ENCODE results near the gene CCDC127.

Gene CCDC127

DNA sequence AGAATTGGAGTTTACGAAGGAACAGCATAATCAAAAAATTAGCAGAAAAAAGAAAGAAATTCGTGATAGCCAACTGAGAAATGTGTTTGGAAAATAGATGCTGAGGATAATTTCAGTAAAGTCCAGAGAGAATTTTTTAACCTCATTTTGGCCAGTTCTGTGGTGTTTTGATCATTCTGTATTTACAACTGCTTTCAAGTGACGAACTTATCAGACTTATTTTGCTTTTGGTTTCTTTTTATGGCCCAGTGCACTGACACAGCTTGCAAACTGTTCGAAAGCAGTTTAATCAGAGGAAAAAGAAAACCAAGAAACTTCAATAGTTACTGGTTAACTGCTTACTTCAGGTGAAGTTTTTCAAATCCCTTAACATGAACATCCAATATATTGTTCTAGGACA is 2.0 kb upstream of the CCDC127 start:
- TF ChIP-seq ZBTB7A (IDR thresholded peaks at IDR 0.05; ENCODE audit: low read depth): no peak
- no peak for TF ChIP-seq TCF12 (IDR thresholded peaks at IDR 0.05; ENCODE audit: low read depth)
- no peak for TF ChIP-seq EP300 (IDR thresholded peaks at IDR 0.05; ENCODE audit: borderline replicate concordance)
- TF ChIP-seq, protein P1, sequence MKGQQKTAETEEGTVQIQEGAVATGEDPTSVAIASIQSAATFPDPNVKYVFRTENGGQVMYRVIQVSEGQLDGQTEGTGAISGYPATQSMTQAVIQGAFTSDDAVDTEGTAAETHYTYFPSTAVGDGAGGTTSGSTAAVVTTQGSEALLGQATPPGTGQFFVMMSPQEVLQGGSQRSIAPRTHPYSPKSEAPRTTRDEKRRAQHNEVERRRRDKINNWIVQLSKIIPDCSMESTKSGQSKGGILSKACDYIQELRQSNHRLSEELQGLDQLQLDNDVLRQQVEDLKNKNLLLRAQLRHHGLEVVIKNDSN (IDR thresholded peaks at IDR 0.05): no peak
- no peak for TF ChIP-seq CREB1 (IDR thresholded peaks at IDR 0.05; ENCODE audit: low read depth)
- no peak for TF ChIP-seq FOXM1 (IDR thresholded peaks at IDR 0.05; ENCODE audit: borderline replicate concordance, low read depth)

GRCh38 chr5:219460-219863 is 1.5 kb upstream of the CCDC127 start:
- TF ChIP-seq EP300 (IDR thresholded peaks at IDR 0.05; ENCODE audit: borderline replicate concordance) (no peak), RAD21 (IDR thresholded peaks at IDR 0.05; ENCODE audit: low read depth) (no peak), EGR1 (IDR thresholded peaks at IDR 0.05) (no peak), MAX (IDR thresholded peaks at IDR 0.05) (no peak)

- TF ChIP-seq MAX (IDR thresholded peaks at IDR 0.05): no peak
- TF ChIP-seq ZBTB7A (IDR thresholded peaks at IDR 0.05; ENCODE audit: low read depth): peak; percentile 87
Measured at GRCh38 chr5:218457-219291, 721 bp upstream of the CCDC127 start.

DNA sequence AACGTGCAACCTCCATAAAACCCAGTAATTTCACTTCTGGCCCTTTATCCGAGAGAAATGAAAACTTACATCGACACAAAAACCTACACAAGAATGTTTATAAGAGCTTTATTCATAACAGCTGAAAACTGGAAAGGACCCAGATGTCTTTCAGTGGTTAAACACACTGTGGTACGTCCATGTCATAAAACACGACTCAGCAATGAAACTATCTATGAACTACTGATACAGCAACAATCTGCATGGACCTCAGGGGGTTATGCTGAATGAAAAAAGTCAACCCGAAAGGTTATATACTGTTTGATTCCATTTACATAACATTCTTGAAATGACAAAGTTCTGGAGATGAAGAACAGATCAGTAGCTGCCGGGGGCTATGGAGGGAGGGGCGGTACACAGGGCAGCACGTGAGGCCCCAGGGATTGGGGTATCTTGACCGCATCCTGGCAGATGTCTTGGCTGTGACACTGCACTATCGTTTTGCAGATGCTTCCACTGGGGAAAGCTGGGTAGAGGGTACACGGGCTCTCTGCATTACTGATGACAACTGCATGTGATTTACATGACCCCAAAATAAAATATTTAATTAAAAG is 4.1 kb downstream of the CCDC127 start:
- TF ChIP-seq TAF1 (IDR thresholded peaks at IDR 0.05; ENCODE audit: low read depth) (no peak), MAX (IDR thresholded peaks at IDR 0.05) (no peak), NFIC (IDR thresholded peaks at IDR 0.05) (no peak), RAD21 (IDR thresholded peaks at IDR 0.05; ENCODE audit: low read depth) (no peak)
- TF ChIP-seq, protein P1 (IDR thresholded peaks at IDR 0.05): no peak

GRCh38 chr5:208449-209114 is 9.4 kb downstream of the CCDC127 start:
- TF ChIP-seq, protein P1 (IDR thresholded peaks at IDR 0.05): no peak
- TF ChIP-seq MAX (IDR thresholded peaks at IDR 0.05): no peak
- no peak for TF ChIP-seq RAD21 (IDR thresholded peaks at IDR 0.05; ENCODE audit: low read depth)
- TF ChIP-seq TEAD4 (IDR thresholded peaks at IDR 0.05): no peak
- no peak for TF ChIP-seq CEBPB (IDR thresholded peaks at IDR 0.05)
- no peak for TF ChIP-seq FOXM1 (IDR thresholded peaks at IDR 0.05; ENCODE audit: borderline replicate concordance, low read depth)
- no peak for TF ChIP-seq TAF1 (IDR thresholded peaks at IDR 0.05; ENCODE audit: low read depth)
- TF ChIP-seq EP300 (IDR thresholded peaks at IDR 0.05; ENCODE audit: borderline replicate concordance): no peak
- TF ChIP-seq TCF12 (IDR thresholded peaks at IDR 0.05; ENCODE audit: low read depth): no peak
- no peak for TF ChIP-seq ZBTB7A (IDR thresholded peaks at IDR 0.05; ENCODE audit: low read depth)
- TF ChIP-seq NFIC (IDR thresholded peaks at IDR 0.05): no peak
- TF ChIP-seq EGR1 (IDR thresholded peaks at IDR 0.05): no peak
- no peak for TF ChIP-seq CREB1 (IDR thresholded peaks at IDR 0.05; ENCODE audit: low read depth)
- no peak for TF ChIP-seq YY1 (IDR thresholded peaks at IDR 0.05; ENCODE audit: low read depth)
- TF ChIP-seq, protein P2, sequence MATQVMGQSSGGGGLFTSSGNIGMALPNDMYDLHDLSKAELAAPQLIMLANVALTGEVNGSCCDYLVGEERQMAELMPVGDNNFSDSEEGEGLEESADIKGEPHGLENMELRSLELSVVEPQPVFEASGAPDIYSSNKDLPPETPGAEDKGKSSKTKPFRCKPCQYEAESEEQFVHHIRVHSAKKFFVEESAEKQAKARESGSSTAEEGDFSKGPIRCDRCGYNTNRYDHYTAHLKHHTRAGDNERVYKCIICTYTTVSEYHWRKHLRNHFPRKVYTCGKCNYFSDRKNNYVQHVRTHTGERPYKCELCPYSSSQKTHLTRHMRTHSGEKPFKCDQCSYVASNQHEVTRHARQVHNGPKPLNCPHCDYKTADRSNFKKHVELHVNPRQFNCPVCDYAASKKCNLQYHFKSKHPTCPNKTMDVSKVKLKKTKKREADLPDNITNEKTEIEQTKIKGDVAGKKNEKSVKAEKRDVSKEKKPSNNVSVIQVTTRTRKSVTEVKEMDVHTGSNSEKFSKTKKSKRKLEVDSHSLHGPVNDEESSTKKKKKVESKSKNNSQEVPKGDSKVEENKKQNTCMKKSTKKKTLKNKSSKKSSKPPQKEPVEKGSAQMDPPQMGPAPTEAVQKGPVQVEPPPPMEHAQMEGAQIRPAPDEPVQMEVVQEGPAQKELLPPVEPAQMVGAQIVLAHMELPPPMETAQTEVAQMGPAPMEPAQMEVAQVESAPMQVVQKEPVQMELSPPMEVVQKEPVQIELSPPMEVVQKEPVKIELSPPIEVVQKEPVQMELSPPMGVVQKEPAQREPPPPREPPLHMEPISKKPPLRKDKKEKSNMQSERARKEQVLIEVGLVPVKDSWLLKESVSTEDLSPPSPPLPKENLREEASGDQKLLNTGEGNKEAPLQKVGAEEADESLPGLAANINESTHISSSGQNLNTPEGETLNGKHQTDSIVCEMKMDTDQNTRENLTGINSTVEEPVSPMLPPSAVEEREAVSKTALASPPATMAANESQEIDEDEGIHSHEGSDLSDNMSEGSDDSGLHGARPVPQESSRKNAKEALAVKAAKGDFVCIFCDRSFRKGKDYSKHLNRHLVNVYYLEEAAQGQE (IDR thresholded peaks at IDR 0.05; ENCODE audit: low read depth): no peak

- TF ChIP-seq MAX (IDR thresholded peaks at IDR 0.05) (no peak), NFIC (IDR thresholded peaks at IDR 0.05) (no peak), TCF12 (IDR thresholded peaks at IDR 0.05; ENCODE audit: low read depth) (no peak), CREB1 (IDR thresholded peaks at IDR 0.05; ENCODE audit: low read depth) (no peak), CEBPB (IDR thresholded peaks at IDR 0.05) (no peak), TEAD4 (IDR thresholded peaks at IDR 0.05) (no peak), ZBTB7A (IDR thresholded peaks at IDR 0.05; ENCODE audit: low read depth) (no peak), FOXM1 (IDR thresholded peaks at IDR 0.05; ENCODE audit: borderline replicate concordance, low read depth) (no peak), YY1 (IDR thresholded peaks at IDR 0.05; ENCODE audit: low read depth) (no peak), TAF1 (IDR thresholded peaks at IDR 0.05; ENCODE audit: low read depth) (no peak), EGR1 (IDR thresholded peaks at IDR 0.05) (no peak), RAD21 (IDR thresholded peaks at IDR 0.05; ENCODE audit: low read depth) (no peak), EP300 (IDR thresholded peaks at IDR 0.05; ENCODE audit: borderline replicate concordance) (no peak)
- TF ChIP-seq, protein P2 (IDR thresholded peaks at IDR 0.05; ENCODE audit: low read depth): no peak
- TF ChIP-seq, protein P1 (IDR thresholded peaks at IDR 0.05): no peak
Measured at GRCh38 chr5:207599-207998, 10.4 kb downstream of the CCDC127 start.
